Activated T-helper 1 cell treated with Interleukin-2 at 50 U/mL for 16 hours (primary cell): ENCODE measurements around the gene BSPRY.
"Not testable (repeated sequence)": the region's sequence is repeated elsewhere in the genome, so short reads cannot be mapped to it uniquely, and the experiment has no call there.

ENCODE experiments used
- DNase-seq: peaks from one replicate; pipeline ENCODE4 v3.0.0-alpha.2; 2020; ENCODE audit warnings: low read depth

The BSPRY gene

GRCh38 chr9:113341712-113342410 lies 7.5 kb upstream of the BSPRY start:
- DNase-seq = no peak

GRCh38 chr9:113343732-113344231 lies 5.6 kb upstream of the BSPRY start:
- DNase-seq = no peak

- no peak for DNase-seq
These were observed 4.2 kb upstream of the BSPRY start for GRCh38 chr9:113345190-113345589.

- DNase-seq = no peak
These were observed 3.7 kb upstream of the BSPRY start for GRCh38 chr9:113345671-113346070.

- no peak for DNase-seq
These were observed 904 bp upstream of the BSPRY start for GRCh38 chr9:113348437-113348836.

GRCh38 chr9:113349066-113349444 lies 286 bp upstream of the BSPRY start:
- no peak for DNase-seq

- no peak for DNase-seq
These were observed 843 bp downstream of the BSPRY start for GRCh38 chr9:113350107-113350661.

GRCh38 chr9:113350937-113351336 lies 1.6 kb downstream of the BSPRY start:
- no peak for DNase-seq

GRCh38 chr9:113352006-113352405 lies 2.7 kb downstream of the BSPRY start:
- no peak for DNase-seq

- DNase-seq = no peak
These were observed 3.1 kb downstream of the BSPRY start for GRCh38 chr9:113352411-113352810.

GRCh38 chr9:113355040-113355596 lies 5.8 kb downstream of the BSPRY start:
- DNase-seq = no peak

- DNase-seq = no peak
These were observed 7.4 kb downstream of the BSPRY start for GRCh38 chr9:113356686-113357292.

GRCh38 chr9:113359385-113359784 lies 10.0 kb downstream of the BSPRY start:
- no peak for DNase-seq

GRCh38 chr9:113360242-113360842 lies 11.0 kb downstream of the BSPRY start:
- DNase-seq = no peak

GRCh38 chr9:113361304-113362018 lies 12.1 kb downstream of the BSPRY start:
- no peak for DNase-seq

GRCh38 chr9:113363336-113363735 lies 14.0 kb downstream of the BSPRY start:
- no peak for DNase-seq

GRCh38 chr9:113364951-113365350 lies 15.6 kb downstream of the BSPRY start:
- no peak for DNase-seq

- not testable (repeated sequence) for DNase-seq
These were observed 16.3 kb downstream of the BSPRY start for GRCh38 chr9:113365652-113366051.

GRCh38 chr9:113368348-113368981 lies 19.1 kb downstream of the BSPRY start:
- no peak for DNase-seq

GRCh38 chr9:113368982-113369854 lies 19.9 kb downstream of the BSPRY start:
- DNase-seq = no peak

- no peak for DNase-seq
These were observed 20.5 kb downstream of the BSPRY start for GRCh38 chr9:113369855-113370140.
